ENCODE measurements around the gene DOCK2. TPM values are rescaled to one million over a fixed set of nuclear protein-coding genes. Genes with fewer than 3 reads are reported as not detected.
"Not testable (repeated sequence)": the region's sequence is repeated elsewhere in the genome, so short reads cannot be mapped to it uniquely, and the experiment has no call there.

DOCK2 gene
- polyA plus RNA-seq, 3 donors: 2.6 to 3.4 (median 2.7) TPM

DNA sequence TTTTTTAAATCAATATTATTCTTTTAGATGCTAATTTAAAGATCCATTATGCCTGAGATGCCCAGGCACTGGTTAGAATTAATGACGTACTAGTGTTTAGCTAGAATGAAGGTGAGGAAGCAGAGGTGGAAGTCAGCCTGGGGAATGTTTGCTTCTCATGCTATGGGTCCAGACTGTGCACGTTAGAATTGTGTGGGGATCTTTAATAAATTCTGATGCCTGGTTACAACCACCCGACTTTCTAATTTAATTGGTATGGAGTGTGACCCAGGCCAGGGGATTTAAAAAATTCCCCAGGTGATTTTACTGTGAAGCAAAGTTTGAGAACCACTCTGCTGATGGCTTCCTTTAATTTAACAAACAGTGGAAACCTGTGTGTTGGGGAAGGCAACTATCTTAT is 111.1 kb downstream of the DOCK2 start:
- no peak for DNase-seq (ENCODE audit: low read depth in 3 of 3, low spot score in 2 of 3)

DNA sequence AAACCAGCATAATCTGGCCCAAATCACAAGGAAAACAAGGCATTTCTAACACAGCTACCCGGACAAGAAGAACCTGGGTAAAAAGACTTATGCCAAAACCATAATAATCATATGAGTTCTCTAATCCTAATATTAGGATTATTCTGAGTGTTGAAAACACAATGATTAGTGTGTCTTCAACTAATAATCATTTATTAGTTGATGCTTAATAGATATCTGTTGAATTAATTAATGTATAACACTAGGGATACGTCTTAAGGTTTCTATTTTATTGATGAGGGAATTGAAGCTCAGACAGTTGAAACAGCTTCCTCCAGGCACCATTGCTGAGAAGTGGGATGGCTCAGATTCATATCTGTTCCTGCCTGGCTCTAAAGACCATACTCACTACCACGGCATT is 112.2 kb downstream of the DOCK2 start:
- no peak for DNase-seq (ENCODE audit: low read depth in 3 of 3, low spot score in 2 of 3)

DNA sequence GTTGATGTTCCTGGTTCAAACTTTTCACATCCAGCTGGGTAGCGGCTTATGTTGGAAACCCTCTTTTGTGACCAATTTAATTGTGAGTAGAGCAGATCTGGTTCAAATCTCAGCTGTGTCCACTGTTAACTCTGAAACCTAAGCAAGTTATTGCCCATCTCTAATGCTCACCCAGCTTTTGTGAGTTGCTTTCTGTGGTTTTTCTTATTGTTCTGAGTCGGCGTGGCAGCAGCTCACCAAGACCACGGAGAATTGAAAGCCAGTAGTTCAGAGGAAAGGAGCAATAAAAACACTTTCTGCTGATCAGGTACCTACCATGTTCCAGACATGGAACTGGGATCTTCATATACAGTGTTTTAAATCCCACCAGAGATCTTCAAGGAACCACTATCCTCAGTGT is 114.4 kb downstream of the DOCK2 start:
- DNase-seq (ENCODE audit: low read depth in 3 of 3, low spot score in 2 of 3): no peak

DNA sequence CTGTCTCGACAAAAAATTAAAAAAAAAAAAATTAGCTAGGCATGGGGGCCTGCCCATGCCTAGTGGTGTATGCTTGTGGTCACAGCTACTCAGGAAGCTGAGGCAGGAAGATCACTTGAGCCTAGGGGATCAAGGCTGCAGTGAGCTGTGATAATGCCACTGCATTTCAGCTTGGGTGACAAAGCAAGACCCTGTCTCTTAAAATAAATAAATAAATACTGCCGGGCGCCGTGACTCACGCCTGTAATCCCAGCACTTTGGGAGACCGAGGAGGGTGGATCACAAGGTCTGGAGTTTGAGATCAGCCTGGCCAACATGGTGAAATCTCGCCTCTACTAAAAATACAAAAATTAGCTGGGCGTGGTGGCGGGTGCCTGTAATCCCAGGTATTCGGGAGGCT is 115.5 kb downstream of the DOCK2 start:
- DNase-seq (ENCODE audit: low read depth in 3 of 3, low spot score in 2 of 3): not testable (repeated sequence)

DNA sequence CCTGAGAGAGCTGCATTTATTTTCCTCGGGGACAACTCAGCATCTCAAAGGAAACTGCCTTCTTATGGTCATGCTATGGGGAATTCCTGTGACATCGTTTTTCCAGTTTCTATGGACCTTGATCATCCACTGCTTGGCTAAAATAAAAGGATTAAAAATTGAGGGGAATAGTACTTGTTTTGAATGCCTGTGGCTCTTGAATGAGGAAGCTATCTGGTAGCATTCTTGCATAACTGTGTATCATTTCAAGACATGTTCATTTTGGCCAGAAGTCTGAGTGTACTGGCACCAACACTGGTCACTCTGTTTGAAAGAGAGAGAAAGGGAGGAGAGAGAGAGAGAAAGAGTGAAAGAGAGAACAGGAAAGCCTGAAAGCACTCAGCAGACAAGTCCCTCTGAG is 116.7 kb downstream of the DOCK2 start:
- DNase-seq (ENCODE audit: low read depth in 3 of 3, low spot score in 2 of 3): no peak

DNA sequence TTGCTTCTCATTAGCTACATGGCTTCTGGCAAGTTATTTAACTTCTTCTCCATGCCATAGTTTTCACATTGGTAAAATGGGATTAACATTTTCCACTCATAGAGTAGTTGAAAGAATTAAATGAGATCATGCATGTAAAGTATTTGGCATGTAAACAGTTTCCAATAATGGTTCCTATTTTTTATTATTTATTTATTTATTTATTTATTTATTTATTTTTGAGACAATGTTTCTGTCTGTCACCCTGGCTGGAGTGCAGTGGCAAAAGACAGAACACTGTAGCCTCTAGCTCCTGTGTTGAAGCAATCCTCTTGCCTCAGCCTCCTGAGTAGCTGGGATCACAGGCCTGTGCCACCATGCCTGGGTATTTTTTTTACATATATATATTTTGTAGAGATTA is 117.7 kb downstream of the DOCK2 start:
- DNase-seq (ENCODE audit: low read depth in 3 of 3, low spot score in 2 of 3): no peak

DNA sequence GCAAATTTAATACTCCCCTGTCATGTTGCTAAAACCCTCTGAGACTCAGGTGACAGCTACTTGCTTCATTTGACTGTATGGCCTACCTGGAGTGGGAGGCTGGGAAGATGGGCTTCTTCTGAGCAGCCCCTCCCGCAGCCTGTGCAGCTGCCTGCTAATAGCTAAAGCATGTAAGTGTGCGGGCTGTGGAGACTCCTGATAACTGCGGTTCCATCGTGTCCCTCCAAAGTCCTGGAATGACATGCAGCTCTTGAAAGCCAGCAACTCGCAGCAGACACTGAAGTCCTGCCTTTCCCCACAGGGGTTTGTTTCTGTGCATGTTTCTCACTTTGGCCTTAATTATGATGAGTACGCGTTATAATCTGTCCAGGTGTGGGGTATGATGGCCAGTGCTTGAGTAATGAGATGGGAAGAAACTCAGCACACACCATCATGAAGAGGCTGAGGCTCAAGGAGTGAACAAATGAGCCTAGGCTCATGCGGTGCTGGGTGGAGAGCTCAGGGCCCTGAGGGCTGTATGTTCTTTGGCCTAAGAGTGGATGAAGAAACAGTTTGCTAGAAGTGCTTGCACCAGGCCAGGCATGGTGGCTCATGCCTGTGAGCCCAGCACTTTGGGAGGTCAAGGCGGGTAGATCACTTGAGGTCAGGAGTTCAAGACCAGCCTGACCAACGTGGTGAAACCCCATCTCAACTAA is 119.1 kb downstream of the DOCK2 start:
- DNase-seq (ENCODE audit: low read depth in 3 of 3, low spot score in 2 of 3): no peak

DNA sequence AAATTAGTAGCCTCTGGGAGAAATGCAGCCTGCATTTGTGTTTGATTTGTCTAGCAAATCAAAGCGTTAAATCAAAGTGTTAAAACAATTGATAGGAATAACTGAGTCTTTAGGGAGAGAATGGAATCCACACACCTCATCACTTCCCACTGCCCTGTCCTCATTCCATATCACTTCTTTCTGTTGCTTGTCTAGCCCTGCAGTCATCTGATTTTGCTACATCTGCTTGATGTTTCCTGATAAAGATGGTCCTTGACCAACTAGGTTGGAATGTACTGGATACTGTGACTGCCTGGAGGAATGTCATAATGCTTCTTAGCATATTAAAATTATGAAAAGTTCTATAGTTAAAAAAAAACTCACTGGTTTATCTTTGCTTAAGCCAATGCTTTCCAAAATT is 119.9 kb downstream of the DOCK2 start:
- no peak for DNase-seq (ENCODE audit: low read depth in 3 of 3, low spot score in 2 of 3)

DNA sequence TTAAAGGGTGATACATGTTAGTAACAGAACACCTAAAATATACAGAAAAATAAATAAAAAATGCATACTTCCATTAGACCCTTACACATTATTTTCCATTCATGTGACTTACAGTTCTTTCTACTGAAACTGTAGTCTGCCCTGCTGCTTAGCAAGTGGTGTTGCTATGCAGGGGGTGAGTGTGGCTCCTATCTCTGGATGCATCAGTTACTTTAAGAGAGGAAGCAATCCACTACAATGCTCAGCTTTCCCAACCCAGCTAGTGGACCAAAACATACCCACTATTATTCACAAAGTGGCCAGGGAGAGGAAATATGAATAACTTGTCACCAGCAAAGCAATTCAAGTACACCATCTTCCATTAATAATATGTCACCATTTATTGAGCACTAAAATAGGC is 121.8 kb downstream of the DOCK2 start:
- DNase-seq (ENCODE audit: low read depth in 3 of 3, low spot score in 2 of 3): no peak

DNA sequence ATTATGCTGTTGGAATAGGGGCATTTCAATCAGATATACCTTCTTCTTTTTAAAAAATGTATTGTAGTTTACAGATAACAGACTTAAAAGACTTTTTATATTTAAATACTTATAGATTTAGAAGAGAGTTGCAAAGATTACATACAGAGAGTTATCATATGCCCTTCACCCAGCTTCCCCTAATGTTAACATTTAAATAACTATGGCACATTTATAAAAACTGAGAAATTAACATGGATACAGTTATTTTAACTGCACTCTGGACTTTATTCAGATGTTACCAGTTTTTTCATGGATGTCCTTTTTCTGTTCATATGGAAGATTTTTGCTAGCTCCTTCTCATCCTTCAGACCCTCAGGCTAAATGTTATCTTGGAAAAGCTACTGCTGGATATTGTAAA is 123.2 kb downstream of the DOCK2 start:
- no peak for DNase-seq (ENCODE audit: low read depth in 3 of 3, low spot score in 2 of 3)

DNA sequence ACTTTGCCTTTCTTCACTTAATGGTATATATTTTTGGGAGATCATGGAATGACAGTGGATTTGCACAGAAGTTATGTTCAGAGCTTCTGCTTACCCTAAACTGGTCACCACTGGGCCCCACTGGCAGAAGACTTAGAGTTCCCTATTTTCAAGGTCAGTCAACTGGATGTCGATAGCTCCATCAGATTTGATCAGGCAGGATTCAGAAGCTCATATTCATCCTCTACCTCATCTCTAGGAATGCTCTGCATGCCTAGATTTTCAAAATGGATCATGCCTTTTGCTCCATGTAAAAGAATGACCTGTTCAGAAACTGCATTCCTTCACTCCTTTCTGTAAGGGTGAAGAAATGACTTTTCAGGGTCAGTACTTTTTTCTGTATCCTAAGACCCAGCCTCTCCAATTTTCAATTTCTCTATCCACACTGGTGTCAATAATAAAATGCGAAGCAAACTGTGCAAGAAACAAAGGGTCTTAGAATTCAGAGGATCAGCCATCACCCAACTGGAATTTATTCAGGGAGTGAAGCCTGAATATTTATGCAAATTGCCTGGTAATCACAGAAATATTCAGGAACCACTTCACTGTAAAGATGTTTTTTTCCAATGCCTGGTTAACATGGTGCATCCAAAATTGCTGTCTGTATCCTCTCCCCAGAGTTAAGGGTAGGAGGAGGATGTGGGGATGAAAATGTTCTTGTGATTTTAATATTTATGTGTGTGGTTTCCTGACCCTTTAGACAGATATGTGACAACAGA is 125.4 kb downstream of the DOCK2 start:
- no peak for DNase-seq (ENCODE audit: low read depth in 3 of 3, low spot score in 2 of 3)

DNA sequence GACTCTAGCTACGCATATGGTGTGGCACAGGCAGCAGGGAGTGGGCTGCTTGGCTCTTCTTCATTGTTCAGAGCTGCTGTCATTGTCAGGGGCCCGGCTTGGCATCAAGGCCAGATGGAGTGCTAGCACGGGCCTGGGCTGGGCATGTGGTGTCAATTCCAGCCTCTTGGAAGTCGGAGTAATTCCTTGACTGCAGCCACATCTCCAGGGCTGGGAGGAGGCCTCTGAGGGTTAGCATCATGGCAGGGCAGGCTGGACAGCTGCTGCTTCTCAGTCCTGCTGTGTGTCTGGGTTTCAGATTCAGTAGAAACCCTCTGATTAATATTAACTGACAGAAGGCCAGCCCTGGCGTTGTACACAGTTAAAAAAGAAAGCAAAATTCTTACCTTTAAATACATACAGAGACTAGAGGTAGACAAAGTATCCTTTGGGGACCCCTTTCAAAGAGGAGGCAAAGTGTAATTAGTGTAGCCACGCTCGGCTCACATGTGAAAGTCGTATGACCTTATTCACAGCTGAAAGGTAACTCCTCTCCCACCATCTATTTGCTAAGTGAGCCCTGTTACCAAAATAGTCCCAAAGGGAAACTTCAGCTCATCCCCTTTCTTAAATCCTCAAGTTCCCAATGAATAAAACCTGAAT is 126.4 kb downstream of the DOCK2 start:
- no peak for DNase-seq (ENCODE audit: low read depth in 3 of 3, low spot score in 2 of 3)

DNA sequence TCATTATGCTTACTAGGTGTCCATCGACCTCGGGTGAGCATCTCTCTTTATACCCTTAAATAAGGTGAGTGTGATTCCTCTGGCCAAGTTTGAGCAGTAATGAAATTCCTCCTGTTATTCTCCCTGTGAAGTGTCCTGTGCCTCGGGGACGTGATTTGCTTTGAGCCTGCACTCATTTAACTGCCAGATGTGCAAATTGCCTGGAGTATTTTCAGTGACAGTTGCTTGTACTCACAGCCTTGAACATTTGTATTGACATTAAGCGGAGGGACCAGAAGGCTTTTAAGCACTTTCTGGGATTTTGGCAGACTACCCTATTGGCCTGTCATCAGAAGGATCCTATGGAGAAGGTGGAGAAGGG is 126.9 kb downstream of the DOCK2 start:
- DNase-seq (ENCODE audit: low read depth in 3 of 3, low spot score in 2 of 3): no peak

DNA sequence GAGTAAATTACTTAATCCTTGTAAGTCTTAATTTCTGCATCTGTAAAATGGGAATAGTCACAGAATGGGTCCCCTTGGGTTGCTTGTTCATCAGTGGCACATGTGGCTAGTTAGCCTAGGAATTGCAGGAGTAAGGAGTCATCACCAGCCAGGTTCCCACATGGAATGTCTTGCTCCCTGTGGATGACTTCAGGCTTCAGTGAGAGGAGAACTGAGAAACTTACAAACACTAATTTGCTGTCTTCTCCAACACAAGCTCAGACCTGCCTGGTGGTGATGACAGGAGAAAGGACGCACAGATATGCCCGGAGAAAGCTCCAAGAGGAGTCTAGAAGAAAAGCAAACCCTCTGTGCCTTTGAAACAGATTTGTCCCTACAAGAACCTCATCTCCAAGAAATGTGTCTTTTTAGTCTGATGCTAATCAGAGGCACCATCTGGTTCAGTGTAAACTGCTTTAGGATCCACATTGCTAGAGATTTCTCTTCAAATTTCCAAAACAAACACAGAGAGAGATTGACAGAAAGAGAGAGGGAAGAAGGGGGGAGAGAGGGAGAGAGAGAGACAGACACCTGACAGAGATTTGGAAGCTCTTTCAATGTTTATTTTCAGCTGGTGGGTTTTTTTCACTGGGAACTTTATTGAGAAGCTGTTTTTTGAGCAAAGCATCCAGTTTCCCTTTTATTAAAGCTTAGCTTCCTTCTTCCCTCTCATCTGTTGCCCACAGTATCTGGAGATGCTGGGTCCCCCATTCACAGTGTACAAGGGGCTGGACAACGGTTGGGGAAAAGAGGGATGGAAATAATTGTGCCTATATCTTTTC is 128.3 kb downstream of the DOCK2 start:
- no peak for DNase-seq (ENCODE audit: low read depth in 3 of 3, low spot score in 2 of 3)

DNA sequence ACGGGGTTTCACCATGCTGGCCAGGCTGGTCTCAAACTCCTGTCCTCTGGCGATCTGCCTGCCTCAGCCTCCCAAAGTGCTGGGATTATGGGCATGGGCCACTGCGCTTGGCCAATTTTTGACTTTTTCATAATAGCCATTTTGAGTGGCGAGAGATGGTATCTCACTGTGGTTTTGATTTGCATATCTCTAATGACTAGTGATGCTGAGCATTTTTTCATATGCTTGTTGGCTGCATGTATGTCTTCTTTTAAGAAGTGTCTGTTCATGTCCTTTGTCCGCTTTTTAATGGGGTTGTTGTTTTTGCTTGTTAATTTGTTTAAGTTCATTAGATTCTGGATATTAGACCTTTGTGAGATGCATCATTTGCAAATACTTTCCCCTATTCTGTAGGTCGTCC is 129.9 kb downstream of the DOCK2 start:
- not testable (repeated sequence) for DNase-seq (ENCODE audit: low read depth in 3 of 3, low spot score in 2 of 3)

DNA sequence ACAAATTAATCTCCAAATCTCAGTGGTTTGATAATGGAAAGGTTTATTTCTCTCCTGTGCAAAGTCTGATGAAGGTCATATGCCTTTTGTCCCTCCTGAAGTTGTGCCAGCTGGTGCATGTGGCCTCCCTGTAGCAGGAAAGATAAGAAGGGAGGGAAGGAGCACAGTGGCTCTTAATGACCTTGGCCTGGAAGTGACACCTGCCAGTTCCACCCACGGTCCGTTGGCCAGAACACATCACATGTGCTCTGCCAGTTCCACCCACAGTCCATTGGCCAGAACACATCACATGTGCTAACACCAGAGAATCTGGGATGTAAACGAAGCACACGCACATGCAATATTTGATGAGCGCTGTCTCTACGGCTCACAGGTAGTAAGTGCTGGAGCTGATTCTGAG is 130.9 kb downstream of the DOCK2 start:
- DNase-seq (ENCODE audit: low read depth in 3 of 3, low spot score in 2 of 3): no peak

DNA sequence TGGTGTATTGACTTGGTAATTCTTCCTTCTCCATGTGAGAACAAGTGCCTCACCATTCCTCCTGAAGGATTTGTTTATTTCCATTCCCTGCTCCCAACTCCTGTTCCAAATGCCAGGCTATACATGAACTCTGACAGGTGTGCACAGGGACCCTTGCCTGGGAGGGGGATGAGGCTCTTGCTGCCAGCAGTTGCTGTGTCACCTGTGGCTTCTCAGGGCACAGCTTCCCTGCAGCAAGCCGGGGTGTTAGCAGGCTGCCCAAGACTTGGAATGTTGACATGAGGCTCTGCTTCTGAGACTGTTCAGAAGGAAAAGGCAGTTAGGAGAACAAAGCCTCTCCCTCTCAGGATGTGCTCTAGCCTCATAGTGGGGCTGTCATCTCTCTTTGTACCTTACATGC is 131.3 kb downstream of the DOCK2 start:
- DNase-seq (ENCODE audit: low read depth in 3 of 3, low spot score in 2 of 3): no peak

DNA sequence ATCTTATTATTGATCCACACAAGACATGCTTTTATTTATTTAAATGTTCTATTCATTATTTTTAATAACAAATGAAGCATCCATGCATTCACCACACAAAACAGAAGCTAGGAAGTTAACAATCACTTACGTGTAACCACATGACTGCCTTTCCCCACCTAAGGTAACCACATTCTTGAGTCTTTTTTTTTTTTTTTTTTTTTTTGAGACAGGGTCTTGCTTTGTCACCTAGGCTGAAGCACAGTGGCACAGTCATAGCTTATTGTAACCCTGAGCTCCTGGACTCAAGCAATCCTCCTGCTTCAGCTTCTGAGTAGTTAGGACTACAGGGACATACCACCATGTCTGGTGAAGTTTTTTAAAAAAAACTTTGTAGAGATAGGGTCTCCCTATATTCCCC is 133.0 kb downstream of the DOCK2 start:
- no peak for DNase-seq (ENCODE audit: low read depth in 3 of 3, low spot score in 2 of 3)

DNA sequence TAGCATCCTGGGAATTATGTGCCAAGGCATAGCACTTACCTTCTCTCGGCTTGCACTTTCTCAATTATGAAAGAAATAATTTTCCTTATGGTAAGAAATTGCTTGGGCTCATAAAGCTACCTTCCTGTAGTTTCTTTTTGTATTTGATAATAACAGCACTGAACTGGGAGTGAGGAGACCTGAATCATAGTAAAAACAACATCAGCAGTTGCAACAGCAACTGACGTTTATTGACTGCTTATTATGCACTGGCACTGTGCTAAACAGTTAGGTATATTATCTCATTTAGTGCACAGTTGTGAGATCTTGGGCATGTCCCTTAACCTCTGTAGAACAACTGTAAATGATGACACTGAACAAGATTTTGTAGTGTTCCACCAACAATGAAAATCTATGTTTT is 135.2 kb downstream of the DOCK2 start:
- no peak for DNase-seq (ENCODE audit: low read depth in 3 of 3, low spot score in 2 of 3)

DNA sequence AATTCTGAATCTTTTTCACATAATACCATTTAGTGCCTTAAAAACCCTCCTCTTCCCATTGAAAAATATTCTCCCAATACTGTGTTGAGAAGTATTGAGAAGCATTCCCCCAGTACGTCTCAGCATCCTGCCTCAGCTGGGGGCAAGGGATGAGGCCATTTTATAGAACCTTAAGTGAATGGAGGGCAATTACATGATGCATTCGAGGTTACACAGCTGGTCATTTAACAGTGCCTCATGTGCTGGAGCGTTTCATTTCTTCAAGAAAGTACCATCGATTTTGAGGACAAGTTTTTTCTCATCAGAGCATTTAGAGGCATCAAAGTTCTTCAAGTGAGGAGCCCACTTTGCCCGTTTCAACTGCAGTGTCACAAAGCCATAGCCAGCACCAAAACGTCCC is 135.6 kb downstream of the DOCK2 start:
- no peak for DNase-seq (ENCODE audit: low read depth in 3 of 3, low spot score in 2 of 3)

DNA sequence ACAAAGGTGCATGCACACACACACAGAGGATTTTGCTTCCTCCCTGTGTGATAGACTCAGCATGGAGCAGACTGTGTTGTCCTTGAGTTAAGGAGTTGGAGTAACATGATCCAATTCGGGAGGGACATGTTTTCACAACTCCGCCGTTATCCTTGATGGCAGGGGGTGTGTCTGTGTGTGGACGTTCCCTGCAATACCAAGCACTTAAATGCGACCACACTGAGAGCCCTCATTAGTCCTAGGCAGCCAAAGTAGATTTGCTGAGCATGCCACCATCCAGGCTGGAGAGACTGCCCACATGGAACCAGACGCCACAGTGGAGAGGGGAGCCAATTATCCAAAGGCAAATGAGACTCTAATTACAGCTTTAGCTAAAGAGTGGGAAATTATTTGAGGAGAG is 140.1 kb downstream of the DOCK2 start:
- DNase-seq (ENCODE audit: low read depth in 3 of 3, low spot score in 2 of 3): peak in 1 of 3 donors; percentile 32
